Superior temporal gyrus (tissue), 1 donor: Measurements from ENCODE around the gene PTOV1.

Source experiments
- DNase-seq: peaks from one replicate; pipeline ENCODE4 v3.0.0-alpha.2; 2016; ENCODE audit errors: extremely low spot score

PTOV1 gene

GRCh38 chr19:49843265-49843664 lies 7.7 kb upstream of the PTOV1 start:
- DNase-seq = no peak

DNA sequence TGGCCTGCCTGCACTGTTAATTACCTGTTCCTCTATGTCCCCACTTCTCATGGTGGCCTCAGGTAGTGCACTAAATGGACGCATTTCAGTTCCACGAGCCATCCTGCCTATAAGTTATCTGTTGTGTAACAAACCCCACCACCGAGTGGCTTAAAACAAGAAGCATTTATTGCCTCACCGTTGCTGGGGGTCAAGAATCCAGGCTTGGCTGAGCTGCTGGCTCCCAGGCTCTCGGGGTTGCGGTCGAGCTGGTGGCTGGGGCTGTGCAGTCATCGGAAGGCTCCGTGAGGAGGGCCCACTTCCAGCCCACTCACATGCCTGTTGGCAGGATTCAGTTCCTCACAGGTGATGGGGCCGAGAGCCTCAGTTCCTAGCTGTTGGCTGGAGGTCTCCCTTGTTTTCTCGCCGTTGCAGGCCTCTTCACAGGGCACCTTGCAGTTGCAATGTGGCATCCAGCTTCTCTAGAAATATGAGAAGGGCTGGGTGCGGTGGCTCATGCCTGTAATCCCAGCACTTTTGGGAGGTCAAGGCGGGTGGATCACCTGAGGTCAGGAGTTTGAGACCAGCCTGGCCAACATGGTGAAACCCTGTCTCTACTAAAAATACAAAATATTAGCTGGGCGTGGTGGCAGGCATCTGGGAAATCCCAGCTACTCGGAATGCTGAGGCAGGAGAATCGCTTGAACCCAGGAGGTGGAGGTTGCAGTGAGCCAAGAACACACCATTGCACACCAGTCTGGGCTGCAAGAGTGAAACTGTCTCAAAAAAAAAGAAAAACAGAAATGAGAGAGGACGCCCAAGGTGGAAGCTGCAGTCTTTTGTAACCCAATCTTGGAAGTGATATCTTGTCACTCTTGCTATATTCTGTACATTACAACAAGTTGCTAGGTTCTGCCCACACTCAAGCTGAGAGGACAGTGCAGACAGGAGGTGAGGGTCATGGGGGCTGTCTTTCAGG lies 6.5 kb upstream of the PTOV1 start:
- DNase-seq = no peak

- no peak for DNase-seq
Observed at GRCh38 chr19:49845414-49845813, 5.5 kb upstream of the PTOV1 start.

GRCh38 chr19:49846408-49846807 lies 4.6 kb upstream of the PTOV1 start:
- DNase-seq = no peak

- DNase-seq = no peak
Observed at GRCh38 chr19:49847731-49848696, 2.9 kb upstream of the PTOV1 start.

GRCh38 chr19:49848938-49849337 lies 2.0 kb upstream of the PTOV1 start:
- DNase-seq = no peak

DNA sequence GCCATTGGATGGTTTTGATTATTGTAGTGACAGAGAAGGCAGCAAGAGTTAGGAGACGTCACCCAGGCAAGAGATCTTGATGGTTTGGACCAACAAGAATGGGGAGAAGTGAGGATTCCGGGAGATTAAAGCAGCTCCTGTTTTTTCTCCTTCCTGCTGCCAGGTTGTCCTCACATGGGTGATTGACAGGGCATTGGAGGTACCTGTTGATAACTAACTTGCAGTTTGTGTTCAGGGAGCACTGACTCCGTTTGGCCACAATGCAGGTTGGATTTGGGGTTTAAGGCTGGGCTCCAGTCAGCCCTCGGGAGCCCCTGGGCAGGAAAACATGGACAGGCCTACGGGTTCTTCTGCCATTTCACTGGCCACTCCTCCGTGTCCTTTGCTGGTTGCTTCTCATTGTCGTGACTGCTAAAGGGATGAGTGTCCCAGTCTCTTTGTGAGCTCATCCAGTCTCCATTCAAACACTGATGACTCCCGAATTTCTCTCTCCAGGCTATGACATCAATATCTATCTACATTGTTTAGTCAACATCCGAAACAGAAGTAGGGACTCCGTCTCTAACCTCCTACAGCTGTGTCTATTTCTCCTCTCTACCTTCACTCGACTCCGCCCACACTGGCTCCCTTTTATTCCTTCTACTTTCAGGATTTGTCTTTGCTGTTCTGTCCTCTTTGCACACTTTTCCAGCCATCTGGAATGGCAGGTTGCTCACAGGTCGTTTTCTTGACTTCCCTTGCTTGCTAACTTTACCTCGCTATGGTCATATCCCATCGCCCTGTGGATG lies 1.3 kb upstream of the PTOV1 start:
- no peak for DNase-seq

DNA sequence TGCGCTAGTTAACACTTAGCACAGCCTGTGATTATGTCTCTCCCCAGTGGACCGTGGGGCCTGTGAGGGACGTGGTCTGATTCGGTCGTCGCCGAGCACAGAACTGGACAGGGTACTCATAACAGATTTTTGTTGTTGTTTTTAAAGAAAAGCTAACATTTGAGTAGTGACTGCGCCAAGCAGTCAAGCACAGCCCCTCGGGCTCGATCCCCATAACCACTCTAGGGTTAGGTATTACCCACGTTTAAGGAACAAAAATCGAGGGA lies 805 bp upstream of the PTOV1 start:
- DNase-seq = no peak

GRCh38 chr19:49851456-49852259 lies 699 bp downstream of the PTOV1 start:
- DNase-seq = no peak

DNA sequence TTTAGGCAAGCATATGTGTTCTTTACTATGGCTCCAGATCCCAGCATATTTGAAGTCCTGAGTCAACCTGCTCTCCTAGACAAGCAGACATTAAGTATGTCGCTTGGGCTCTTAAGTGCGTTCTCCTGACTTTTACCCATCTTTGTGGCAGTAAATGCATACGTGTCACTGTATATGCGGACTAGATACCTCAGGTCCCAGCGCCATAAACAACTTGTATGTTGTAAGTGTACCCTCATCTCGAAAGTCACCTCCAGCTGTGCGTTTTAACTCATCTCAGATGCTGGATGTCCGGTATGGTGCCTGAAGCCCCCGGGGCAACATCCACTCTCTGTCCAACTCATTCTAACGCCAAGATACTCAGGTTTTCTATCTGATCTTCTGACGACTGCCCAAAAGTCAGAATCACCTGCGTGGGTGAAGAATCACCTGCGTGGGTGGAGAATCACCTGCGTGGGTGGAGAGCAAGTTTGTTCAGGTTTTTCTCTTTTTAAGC lies 1.7 kb downstream of the PTOV1 start:
- no peak for DNase-seq

DNA sequence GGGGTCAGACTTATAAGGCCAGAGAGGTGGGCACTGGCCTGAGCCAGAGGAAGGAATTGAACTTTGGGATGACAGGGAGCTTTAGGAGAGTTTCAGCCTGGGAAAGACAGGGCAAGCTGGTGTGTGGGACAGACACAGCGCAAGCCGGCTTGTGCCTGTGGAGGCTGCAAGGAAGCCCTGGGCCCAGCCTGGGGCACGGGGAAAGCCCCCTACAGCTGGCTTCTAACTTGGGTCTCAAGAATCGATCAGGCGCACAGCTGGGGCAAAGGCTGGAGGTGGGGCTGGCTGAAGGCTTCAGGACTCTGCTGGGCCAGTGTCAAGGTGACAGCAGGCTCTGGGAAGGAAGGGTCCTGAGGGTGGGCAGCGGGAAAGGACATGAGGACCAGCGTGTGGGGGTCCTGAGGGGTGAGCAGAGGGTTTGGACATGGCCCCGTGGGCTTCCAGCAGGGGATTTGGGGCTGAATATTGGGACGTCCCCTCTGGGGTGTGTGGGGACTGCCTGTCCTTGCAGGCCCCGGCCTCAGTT lies 3.0 kb downstream of the PTOV1 start:
- DNase-seq = no peak

GRCh38 chr19:49854378-49855263 lies 3.7 kb downstream of the PTOV1 start:
- no peak for DNase-seq

DNA sequence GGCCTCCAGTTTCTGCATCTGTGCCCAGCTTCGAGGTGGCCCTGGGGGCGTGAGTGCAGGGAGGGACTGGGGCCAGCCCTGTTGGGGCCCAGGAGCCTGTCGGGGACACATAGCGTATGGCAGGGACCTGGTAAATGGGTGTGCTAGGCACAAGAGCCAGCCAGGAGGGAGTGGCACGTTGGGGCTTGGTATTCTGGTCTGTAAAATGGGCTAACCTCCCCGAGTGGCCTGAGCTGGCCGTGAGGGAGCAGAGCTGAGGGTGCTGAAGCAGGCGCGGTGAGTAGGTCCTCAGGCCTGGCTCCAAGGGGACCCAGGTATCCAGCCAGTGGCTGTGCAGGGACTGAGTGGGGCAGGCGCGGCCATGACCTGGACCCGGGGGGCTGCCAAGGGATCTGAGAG lies 4.3 kb downstream of the PTOV1 start:
- no peak for DNase-seq

DNA sequence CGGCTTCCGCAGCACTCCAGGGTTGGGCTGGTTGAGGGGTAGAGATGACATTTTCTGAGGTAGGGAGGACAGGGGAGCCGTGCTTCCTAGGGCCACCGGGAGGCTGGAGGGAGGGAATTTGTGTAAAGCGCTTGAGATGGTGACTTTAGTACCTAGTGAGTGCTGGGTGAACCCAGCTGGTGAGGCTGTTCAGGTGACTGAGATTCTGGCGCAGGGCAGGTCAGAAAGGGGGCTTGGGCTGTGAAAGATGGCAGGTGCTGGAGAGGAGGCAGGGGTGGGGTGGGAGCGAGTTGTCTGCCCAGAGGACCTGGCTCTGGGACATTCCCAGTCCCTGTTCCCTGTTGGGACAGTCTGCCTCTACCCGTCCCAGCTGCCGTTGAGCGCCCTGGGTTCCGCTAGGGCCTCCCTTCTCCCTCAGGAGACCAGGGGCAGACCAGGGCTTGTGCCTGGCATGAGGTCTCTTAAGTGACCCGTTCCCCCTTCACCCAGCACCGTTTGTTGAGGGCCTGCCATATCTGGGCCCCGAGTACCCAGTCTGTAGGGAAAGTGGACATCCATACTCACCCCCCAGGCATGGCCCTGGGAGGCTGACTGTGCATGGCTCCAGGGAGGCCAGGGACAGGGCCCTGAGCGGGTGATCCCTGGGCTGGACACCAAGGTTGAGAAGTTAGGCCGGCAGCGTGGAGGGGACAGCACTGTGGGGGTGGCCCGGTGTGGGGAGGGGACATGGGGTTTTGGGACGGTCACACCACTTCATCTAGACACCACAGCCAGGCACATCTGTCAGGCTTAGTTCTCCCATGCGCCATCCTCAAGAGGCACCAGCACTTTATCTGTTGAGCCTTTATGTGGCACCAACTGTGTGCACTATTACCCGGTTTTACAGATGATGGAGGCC lies 5.0 kb downstream of the PTOV1 start:
- DNase-seq = no peak

- no peak for DNase-seq
Observed at GRCh38 chr19:49856574-49857021, 5.6 kb downstream of the PTOV1 start.

DNA sequence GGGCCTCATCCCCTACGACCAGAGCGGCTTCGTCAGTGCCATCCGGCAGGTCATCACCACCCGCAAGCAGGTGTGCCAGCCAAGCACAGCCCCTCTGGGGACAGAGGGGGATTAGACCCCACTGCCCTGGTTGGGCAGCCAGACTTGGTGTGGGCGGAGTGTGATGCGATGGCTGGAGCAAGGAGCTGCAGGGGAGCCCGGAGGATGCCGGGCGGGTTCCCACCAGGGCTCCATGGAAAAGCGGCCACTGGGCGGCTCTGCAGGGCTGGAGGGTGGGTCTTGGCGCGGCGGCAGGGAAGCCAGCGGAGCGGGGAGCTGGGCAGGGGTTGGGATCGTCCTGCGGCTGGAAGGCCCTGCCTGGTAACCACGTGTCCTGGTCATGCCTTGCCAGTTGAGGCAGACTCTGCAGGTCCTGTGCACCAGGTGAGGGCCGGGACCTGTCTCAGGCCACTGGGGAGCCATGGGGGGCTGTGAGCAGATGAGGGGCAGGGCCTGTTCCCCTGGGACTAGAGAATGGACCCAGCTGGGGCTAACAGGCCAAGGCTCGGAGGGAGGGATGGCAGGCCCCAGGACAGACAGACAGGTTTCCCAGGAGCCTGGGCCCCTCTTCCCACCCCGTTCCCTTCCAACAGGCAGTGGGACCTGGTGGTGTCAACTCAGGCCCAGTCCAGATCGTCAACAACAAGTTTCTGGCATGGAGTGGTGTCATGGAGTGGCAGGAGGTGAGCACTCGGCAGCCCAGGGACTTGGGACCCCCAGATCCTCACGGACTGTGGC lies 6.3 kb downstream of the PTOV1 start:
- DNase-seq = no peak

- DNase-seq = no peak
Observed at GRCh38 chr19:49857838-49858087, 6.8 kb downstream of the PTOV1 start.
